ENCODE measurements around the gene ZMYM2. TPM values are rescaled to one million over a fixed set of nuclear protein-coding genes. Genes with fewer than 3 reads are reported as not detected.

ZMYM2 gene
- total RNA-seq, 1 donor from 2014 or later, result 134 TPM

GRCh38 chr13:20128459-20128931 is 170.0 kb downstream of the ZMYM2 start:
- peaks cover 6% of the 10 kb centered on the region for H3K4me1 Mint-ChIP-seq
- H3K9me3 Mint-ChIP-seq, result no peaks in the 10 kb centered on the region
- H3K4me3 Mint-ChIP-seq, result peak overlapping the region; percentile 33
- H3K27ac Mint-ChIP-seq (ENCODE audit: unreplicated experiment), result no peak overlapping the region
- no peak for DNase-seq (ENCODE audit: low read depth, low spot score)
- no peaks in the 10 kb centered on the region for H3K36me3 Mint-ChIP-seq (ENCODE audit: low read depth)
- peaks cover 27% of the 10 kb centered on the region for H3K27me3 Mint-ChIP-seq (ENCODE audit: low read depth)
- TF ChIP-seq CTCF (conservative IDR thresholded peaks at IDR 0.05), result peak; percentile 51

GRCh38 chr13:20129076-20129475 is 170.5 kb downstream of the ZMYM2 start:
- peaks cover 6% of the 10 kb centered on the region for H3K4me1 Mint-ChIP-seq
- no peaks in the 10 kb centered on the region for H3K9me3 Mint-ChIP-seq
- no peak for TF ChIP-seq CTCF (conservative IDR thresholded peaks at IDR 0.05)
- no peak overlapping the region for H3K27ac Mint-ChIP-seq (ENCODE audit: unreplicated experiment)
- DNase-seq (ENCODE audit: low read depth, low spot score), result no peak
- peaks cover 27% of the 10 kb centered on the region for H3K27me3 Mint-ChIP-seq (ENCODE audit: low read depth)
- H3K36me3 Mint-ChIP-seq (ENCODE audit: low read depth), result no peaks in the 10 kb centered on the region
- peak overlapping the region; percentile 33 for H3K4me3 Mint-ChIP-seq

- TF ChIP-seq CTCF (conservative IDR thresholded peaks at IDR 0.05), result no peak
- H3K27ac Mint-ChIP-seq (ENCODE audit: unreplicated experiment), result no peak overlapping the region
- H3K27me3 Mint-ChIP-seq (ENCODE audit: low read depth), result peaks cover 23% of the 10 kb centered on the region
- DNase-seq (ENCODE audit: low read depth, low spot score), result no peak
- H3K9me3 Mint-ChIP-seq, result no peaks in the 10 kb centered on the region
- no peak overlapping the region for H3K4me3 Mint-ChIP-seq
- no peaks in the 10 kb centered on the region for H3K36me3 Mint-ChIP-seq (ENCODE audit: low read depth)
- peaks cover 6% of the 10 kb centered on the region for H3K4me1 Mint-ChIP-seq
These were observed 171.5 kb downstream of the ZMYM2 start for GRCh38 chr13:20130012-20130411.

GRCh38 chr13:20130652-20131051 is 172.1 kb downstream of the ZMYM2 start:
- no peak for DNase-seq (ENCODE audit: low read depth, low spot score)
- no peak for TF ChIP-seq CTCF (conservative IDR thresholded peaks at IDR 0.05)
- peaks cover 19% of the 10 kb centered on the region for H3K27me3 Mint-ChIP-seq (ENCODE audit: low read depth)
- no peaks in the 10 kb centered on the region for H3K36me3 Mint-ChIP-seq (ENCODE audit: low read depth)
- H3K4me1 Mint-ChIP-seq, result peaks cover 2% of the 10 kb centered on the region
- H3K27ac Mint-ChIP-seq (ENCODE audit: unreplicated experiment), result no peak overlapping the region
- no peak overlapping the region for H3K4me3 Mint-ChIP-seq
- H3K9me3 Mint-ChIP-seq, result no peaks in the 10 kb centered on the region

GRCh38 chr13:20131057-20131832 is 172.7 kb downstream of the ZMYM2 start:
- H3K36me3 Mint-ChIP-seq (ENCODE audit: low read depth), result no peaks in the 10 kb centered on the region
- H3K4me3 Mint-ChIP-seq, result no peak overlapping the region
- DNase-seq (ENCODE audit: low read depth, low spot score), result no peak
- no peaks in the 10 kb centered on the region for H3K9me3 Mint-ChIP-seq
- no peaks in the 10 kb centered on the region for H3K4me1 Mint-ChIP-seq
- no peak overlapping the region for H3K27ac Mint-ChIP-seq (ENCODE audit: unreplicated experiment)
- no peak for TF ChIP-seq CTCF (conservative IDR thresholded peaks at IDR 0.05)
- peaks cover 16% of the 10 kb centered on the region for H3K27me3 Mint-ChIP-seq (ENCODE audit: low read depth)

Data from neural crest cell (in vitro differentiated cells).